Activated CD8-positive, alpha-beta memory T cell treated with anti-CD3 and anti-CD28 coated beads for 4 hours (primary cell): ENCODE measurements around the gene CPEB2.
A peak's percentile ranks its signal among the peaks of the same experiment; 100 is the strongest.

Experiments used
- DNase-seq, 2 donors: peaks; one replicate each; pipeline ENCODE4 v3.0.0-alpha.2; 2020; ENCODE audit warnings: low read depth in 2 of 2

Gene CPEB2

GRCh38 chr4:15001869-15002658 is at the start of gene CPEB2:
TSS of gene CPEB2 (plus strand) at chr4:15002481. CDS start at chr4:15002674, 193 bp downstream.
- peak; percentile 80 to 82 for DNase-seq

GRCh38 chr4:14958436-14958835 is 43.8 kb upstream of the CPEB2 start:
- DNase-seq = no peak

- DNase-seq = no peak
Observed at GRCh38 chr4:14961292-14961691, 41.0 kb upstream of the CPEB2 start.

GRCh38 chr4:14965071-14965470 is 37.2 kb upstream of the CPEB2 start:
- no peak for DNase-seq

- no peak for DNase-seq
Observed at GRCh38 chr4:14967982-14968381, 34.3 kb upstream of the CPEB2 start.

GRCh38 chr4:14977830-14978229 is 24.5 kb upstream of the CPEB2 start:
- DNase-seq = no peak

GRCh38 chr4:14984448-14984847 is 17.8 kb upstream of the CPEB2 start:
- DNase-seq = no peak

GRCh38 chr4:14985161-14985560 is 17.1 kb upstream of the CPEB2 start:
- DNase-seq = no peak

GRCh38 chr4:14985843-14986242 is 16.4 kb upstream of the CPEB2 start:
- no peak for DNase-seq

- DNase-seq = no peak
Observed at GRCh38 chr4:14987054-14987453, 15.2 kb upstream of the CPEB2 start.

GRCh38 chr4:14990484-14990883 is 11.8 kb upstream of the CPEB2 start:
- DNase-seq = no peak

GRCh38 chr4:14994242-14994641 is 8.0 kb upstream of the CPEB2 start:
- DNase-seq = no peak

- DNase-seq = peak; percentile 6 to 26
Observed at GRCh38 chr4:15001248-15001868, 923 bp upstream of the CPEB2 start.

- DNase-seq = peak; percentile 66 to 73
Observed at GRCh38 chr4:15002659-15003400, 549 bp downstream of the CPEB2 start.

GRCh38 chr4:15003401-15003890 is 1.2 kb downstream of the CPEB2 start:
- DNase-seq = peak; percentile 18 to 20

GRCh38 chr4:15003891-15004738 is 1.8 kb downstream of the CPEB2 start:
- peak; percentile 5 to 15 for DNase-seq

GRCh38 chr4:15004739-15005301 is 2.5 kb downstream of the CPEB2 start:
- no peak for DNase-seq

- DNase-seq = no peak
Observed at GRCh38 chr4:15005474-15006115, 3.3 kb downstream of the CPEB2 start.

- no peak for DNase-seq
Observed at GRCh38 chr4:15006416-15007024, 4.2 kb downstream of the CPEB2 start.

GRCh38 chr4:15007201-15007600 is 4.9 kb downstream of the CPEB2 start:
- DNase-seq = no peak
